Type B pancreatic cell (in vitro differentiated cells): ENCODE results near the gene JDP2. TPM values are rescaled to one million over a fixed set of nuclear protein-coding genes. Genes with fewer than 3 reads are reported as not detected.

ENCODE experiments used
- DNase-seq: peaks from one replicate; pipeline ENCODE4 v3.0.0; 2021; ENCODE audit warnings: mixed read lengths; ENCODE audit not compliant: unreplicated experiment; ENCODE audit errors: extremely low spot score
- H3K27ac Mint-ChIP-seq: 2 replicates; pipeline ENCODE4 v1.8.0; 2021; ENCODE audit warnings: mild to moderate bottlenecking, mixed read lengths
- H3K27me3 Mint-ChIP-seq: 2 replicates; pipeline ENCODE4 v1.8.0; 2021; ENCODE audit warnings: mixed read lengths
- H3K36me3 Mint-ChIP-seq: 2 replicates; pipeline ENCODE4 v1.8.0; 2021; ENCODE audit warnings: mixed read lengths
- H3K4me1 Mint-ChIP-seq: one replicate; pipeline ENCODE4 v1.8.0; 2021; ENCODE audit warnings: mixed read lengths; ENCODE audit not compliant: unreplicated experiment
- H3K4me3 Mint-ChIP-seq: 2 replicates; pipeline ENCODE4 v1.8.0; 2021; ENCODE audit warnings: mild to moderate bottlenecking, mixed read lengths
- H3K9me3 Mint-ChIP-seq: 2 replicates; pipeline ENCODE4 v1.8.0; 2021; ENCODE audit warnings: mixed read lengths
- CTCF ChIP-seq: fragments of 200-600 bp; sonication (generic); conservative IDR thresholded peaks from 2 replicates; pipeline ENCODE4 v1.5.0; 2021; ENCODE audit warnings: antibody characterized with exemption, mild to moderate bottlenecking
- total RNA-seq: library from RNA; stranded (reverse); gene quantifications from 2 replicates; pipeline ENCODE4 v1.2.1, GENCODE V29; 2021; ENCODE audit warnings: low replicate concordance

Gene JDP2
- total RNA-seq, 1 donor from 2014 or later, result 31.3 TPM

GRCh38 chr14:75452900-75453816 is 25.3 kb downstream of the JDP2 start:
- H3K36me3 Mint-ChIP-seq, result peaks cover 12% of the 10 kb centered on the region
- peak overlapping the region; percentile 71 for H3K4me3 Mint-ChIP-seq
- no peaks in the 10 kb centered on the region for H3K27me3 Mint-ChIP-seq
- H3K4me1 Mint-ChIP-seq, result peaks cover 84% of the 10 kb centered on the region
- no peak for TF ChIP-seq CTCF
- no peaks in the 10 kb centered on the region for H3K9me3 Mint-ChIP-seq
- peak; percentile 80 for DNase-seq
- peak overlapping the region; percentile 94 for H3K27ac Mint-ChIP-seq

GRCh38 chr14:75453817-75454434 is 26.1 kb downstream of the JDP2 start:
- no peak for TF ChIP-seq CTCF
- Mint-ChIP-seq H3K27me3 (no peaks in the 10 kb centered on the region), H3K4me1 (peaks cover 85% of the 10 kb centered on the region), H3K4me3 (peak overlapping the region; percentile 71), H3K36me3 (peaks cover 16% of the 10 kb centered on the region), H3K9me3 (no peaks in the 10 kb centered on the region), H3K27ac (peak overlapping the region; percentile 94)
- no peak for DNase-seq

- TF ChIP-seq CTCF, result no peak
- Mint-ChIP-seq H3K27me3 (no peaks in the 10 kb centered on the region), H3K36me3 (peaks cover 15% of the 10 kb centered on the region), H3K4me3 (no peak overlapping the region), H3K9me3 (no peaks in the 10 kb centered on the region), H3K4me1 (peaks cover 77% of the 10 kb centered on the region), H3K27ac (peak overlapping the region; percentile 94)
- DNase-seq, result no peak
These were observed 27.2 kb downstream of the JDP2 start for GRCh38 chr14:75454963-75455546.

GRCh38 chr14:75456069-75456996 is 28.5 kb downstream of the JDP2 start:
- DNase-seq, result no peak
- Mint-ChIP-seq H3K4me3 (peak overlapping the region; percentile 69), H3K4me1 (peaks cover 68% of the 10 kb centered on the region), H3K27ac (peak overlapping the region; percentile 84), H3K9me3 (no peaks in the 10 kb centered on the region), H3K36me3 (peaks cover 15% of the 10 kb centered on the region), H3K27me3 (no peaks in the 10 kb centered on the region)
- TF ChIP-seq CTCF, result no peak

GRCh38 chr14:75456997-75457335 is 29.1 kb downstream of the JDP2 start:
- no peak for DNase-seq
- Mint-ChIP-seq H3K9me3 (no peaks in the 10 kb centered on the region), H3K4me3 (peak overlapping the region; percentile 69), H3K4me1 (peaks cover 66% of the 10 kb centered on the region), H3K36me3 (peaks cover 15% of the 10 kb centered on the region), H3K27ac (peak overlapping the region; percentile 84), H3K27me3 (no peaks in the 10 kb centered on the region)
- TF ChIP-seq CTCF, result no peak
